Panc1 (cell line): ENCODE measurements around the gene SLC16A6. TPM values are rescaled to one million over a fixed set of nuclear protein-coding genes. Genes with fewer than 3 reads are reported as not detected.

ENCODE experiments used
- ATAC-seq: fragments of 200-7000 bp; cut with Tn5 transposase; 2 replicates; pipeline ENCODE4 v1.9.1; 2020; ENCODE audit warnings: mild to moderate bottlenecking, moderate library complexity
- BruUV-seq: library from RNA; stranded (reverse); fragments of 400-500 nt; replicated peaks from 2 replicates; lab custom pipeline; 2021; lab: Mats Ljungman, UMichigan
- CTCF ChIA-PET: fragments of 300-600 bp; sonication (Branson Sonifier 250); formaldehyde crosslinking; loops from one replicate; lab custom pipeline; 2022; ENCODE audit warnings: antibody characterized with exemption; lab: Charles Lee
- POLR2A ChIA-PET: fragments of 300-600 bp; sonication (Branson Sonifier 250); formaldehyde crosslinking; loops from one replicate; lab custom pipeline; 2022; ENCODE audit warnings: antibody characterized with exemption; lab: Charles Lee
- DNase-seq: peaks from one replicate; pipeline ENCODE4 v3.0.0-alpha.2; 2010; ENCODE audit warnings: low read depth, low spot score
- H3K27ac ChIP-seq: 2 replicates; pipeline ENCODE4 v1.5.1; 2011; ENCODE audit warnings: mild to moderate bottlenecking, low read length, inconsistent platforms
- H3K27me3 ChIP-seq: fragments of 200-500 bp; sonication (Bioruptor generic); 2 replicates; pipeline ENCODE4 v1.6.0; 2014; ENCODE audit warnings: low read length, inconsistent platforms; ENCODE audit not compliant: control insufficient read depth, insufficient read depth
- H3K36me3 ChIP-seq: fragments of 200-500 bp; sonication (Bioruptor generic); 2 replicates; pipeline ENCODE4 v1.5.1; 2014; ENCODE audit warnings: inconsistent platforms, mild to moderate bottlenecking, low read length, moderate library complexity; ENCODE audit not compliant: control insufficient read depth, insufficient read depth
- H3K4me1 ChIP-seq: 2 replicates; pipeline ENCODE4 v1.5.1; 2011; ENCODE audit warnings: inconsistent platforms, mild to moderate bottlenecking, low read length, moderate library complexity; ENCODE audit not compliant: control insufficient read depth, insufficient read depth
- H3K4me3 ChIP-seq, 2 experiments: 2 replicates each; pipeline ENCODE4 v1.5.1; 2011 to 2012; ENCODE audit warnings: low read depth in 2 of 2, low read length in 2 of 2, mild to moderate bottlenecking in 2 of 2, inconsistent platforms in 1 of 2, moderate library complexity in 1 of 2
- H3K9me3 ChIP-seq: fragments of 200-500 bp; sonication (Bioruptor generic); 2 replicates; pipeline ENCODE4 v1.5.1; 2014; ENCODE audit warnings: low read depth, mild to moderate bottlenecking, inconsistent platforms, low read length, moderate library complexity; ENCODE audit not compliant: control insufficient read depth, insufficient read depth
- CTCF ChIP-seq: fragments of 450-650 bp; IDR thresholded peaks from 2 replicates; pipeline ENCODE4 v1.5.1; 2017; ENCODE audit warnings: mild to moderate bottlenecking
- POLR2AphosphoS5 ChIP-seq: IDR thresholded peaks from 2 replicates; pipeline ENCODE4 v1.6.1; 2012; ENCODE audit warnings: mild to moderate bottlenecking, low read depth, low read length, moderate library complexity
- REST ChIP-seq, 2 experiments: IDR thresholded peaks; 2 replicates each; pipeline ENCODE4 v1.6.1; 2011 to 2012; ENCODE audit warnings: low read depth in 2 of 2, control low read depth in 1 of 2, low read length in 1 of 2, mild to moderate bottlenecking in 1 of 2, moderate library complexity in 1 of 2; ENCODE audit not compliant: insufficient read depth in 1 of 2
- SIN3A ChIP-seq: IDR thresholded peaks from 2 replicates; pipeline ENCODE4 v1.6.1; 2012; ENCODE audit warnings: low read depth, mild to moderate bottlenecking, low read length, moderate library complexity, borderline replicate concordance; ENCODE audit not compliant: insufficient read depth
- TCF7L2 ChIP-seq: IDR thresholded peaks from 2 replicates; pipeline ENCODE4 v1.6.1; 2011; ENCODE audit warnings: mild to moderate bottlenecking, low read depth, low read length, inconsistent platforms
- in situ Hi-C: cut with HindIII; loops from 2 replicates; pipeline ENCODE4 v1.10.0; 2016; ENCODE audit warnings: low sequenced_read_pairs, low pct_unique_long_range_greater_than_20kb
- intact Hi-C: fragments of 100-400 bp; cut with micrococcal nuclease; formaldehyde crosslinking; loops from one replicate; pipeline ENCODE4 v1.10.0; 2022; ENCODE audit not compliant: unreplicated experiment
- total RNA-seq: library from RNA; stranded (reverse); gene quantifications from one replicate; pipeline ENCODE4 v1.2.1, GENCODE V29; 2021; ENCODE audit not compliant: unreplicated experiment

SLC16A6 gene
- total RNA-seq, 1 experiment from 2014 or later, result 0.26 TPM

GRCh38 chr17:68294196-68294555 lies 3.2 kb upstream of the SLC16A6 start:
- no peaks in the 10 kb centered on the region for H3K9me3 ChIP-seq
- no peak overlapping the region for H3K4me3 ChIP-seq
- peaks cover 4% of the 10 kb centered on the region for H3K27me3 ChIP-seq
- ChIA-PET POLR2A (no interaction called here), CTCF (no interaction called here)
- intact Hi-C loops (no loop called here), in situ Hi-C loops (no loop called here)
- BruUV-seq, result no TSS peak
- no peak for TF ChIP-seq REST (IDR thresholded peaks at IDR 0.05; ENCODE audit: insufficient read depth in 1 of 2, low read depth in 2 of 2, low read length in 1 of 2)
- TF ChIP-seq POLR2AphosphoS5, result no peak
- TF ChIP-seq CTCF, result no peak
- no peak for TF ChIP-seq SIN3A
- TF ChIP-seq TCF7L2, result no peak
- ATAC-seq (no peak), DNase-seq (no peak)
- H3K4me1 ChIP-seq, result 0 out of 2 replicates have a peak, but pooled peaks cover 2% of the 10 kb centered on the region
- no peak overlapping the region for H3K27ac ChIP-seq
- H3K36me3 ChIP-seq, result no peaks in the 10 kb centered on the region

- ChIA-PET POLR2A (no interaction called here), CTCF (no interaction called here)
- DNase-seq, result no peak
- intact Hi-C loops, result no loop called here
- in situ Hi-C loops, result no loop called here
- Histone ChIP-seq H3K4me1 (0 out of 2 replicates have a peak, but pooled peaks cover 2% of the 10 kb centered on the region), H3K27ac (no peak overlapping the region), H3K4me3 (no peak overlapping the region), H3K27me3 (peaks cover 4% of the 10 kb centered on the region), H3K9me3 (no peaks in the 10 kb centered on the region), H3K36me3 (no peaks in the 10 kb centered on the region)
- BruUV-seq, result no TSS peak
- TF ChIP-seq REST (IDR thresholded peaks at IDR 0.05; ENCODE audit: insufficient read depth in 1 of 2, low read depth in 2 of 2, low read length in 1 of 2), result no peak
- TF ChIP-seq POLR2AphosphoS5, result no peak
- no peak for TF ChIP-seq CTCF
- no peak for TF ChIP-seq TCF7L2
- no peak for TF ChIP-seq SIN3A
- no peak for ATAC-seq
These were observed 2.7 kb upstream of the SLC16A6 start for GRCh38 chr17:68293490-68294195.
